Kidney (tissue), 14 donors: Measurements from ENCODE around the gene ISCU. TPM values are rescaled to one million over a fixed set of nuclear protein-coding genes. Genes with fewer than 3 reads are reported as not detected.

Experiments
- DNase-seq, 5 donors: peaks; one replicate each; pipeline ENCODE4 v3.0.0-alpha.2; 2013 to 2020
- FAIRE-seq: peaks from 2 replicates; lab custom pipeline; 2012; peaks lifted over from hg19 to GRCh38; lab: Jason Lieb, UNC
- H3K27ac ChIP-seq, 2 donors: one replicate each; pipeline ENCODE4 v1.7.0; 2013; ENCODE audit warnings: low read depth in 2 of 2, low read length in 2 of 2, inconsistent platforms in 1 of 2
- H3K27me3 ChIP-seq: one replicate; pipeline ENCODE4 v1.7.1; 2013; ENCODE audit warnings: low read length, inconsistent platforms; ENCODE audit not compliant: control insufficient read depth, insufficient read depth
- H3K36me3 ChIP-seq, 3 donors: one replicate each; pipeline versions ENCODE4 v1.7.0 to v1.7.1; 2013; ENCODE audit warnings: low read length in 3 of 3, control low read depth in 1 of 3, inconsistent platforms in 1 of 3; ENCODE audit not compliant: insufficient read depth in 3 of 3, control insufficient read depth in 2 of 3
- H3K4me1 ChIP-seq, 3 donors: one replicate each; pipeline versions ENCODE4 v1.7.0 to v1.7.1; 2013; ENCODE audit warnings: low read length in 3 of 3, inconsistent platforms in 1 of 3, low read depth in 1 of 3; ENCODE audit not compliant: control insufficient read depth in 2 of 3, insufficient read depth in 2 of 3
- H3K4me3 ChIP-seq, 3 donors: one replicate each; pipeline versions ENCODE4 v1.7.0 to v1.8.1; 2013; ENCODE audit warnings: low read length in 3 of 3, control low read depth in 1 of 3, inconsistent platforms in 1 of 3
- H3K9ac ChIP-seq, 3 donors: one replicate each; pipeline versions ENCODE4 v1.7.0 to v1.7.1; 2013; ENCODE audit warnings: low read length in 3 of 3, control low read depth in 1 of 3, inconsistent platforms in 1 of 3
- H3K9me3 ChIP-seq, 3 donors: one replicate each; pipeline versions ENCODE4 v1.7.0 to v1.7.1; 2013; ENCODE audit warnings: low read length in 3 of 3, control low read depth in 1 of 3, inconsistent platforms in 1 of 3; ENCODE audit not compliant: control insufficient read depth in 2 of 3, insufficient read depth in 1 of 3
- CTCF ChIP-seq: IDR thresholded peaks from 3 replicates; pipeline ENCODE4 v1.5.1; 2012; ENCODE audit warnings: mild to moderate bottlenecking, moderate library complexity, borderline replicate concordance; ENCODE audit not compliant: insufficient read depth; ENCODE audit errors: extremely low read depth
- intact Hi-C: fragments of 100-400 bp; cut with DNase I; formaldehyde crosslinking; loops from one replicate; pipeline ENCODE4 v1.11.1; 2022
- polyA plus RNA-seq: library from polyadenylated mRNA; stranded (reverse); fragments of 350-450 nt; fragmentation: Illumina TruSeq; extraction: RNeasy Lipid Tissue Mini Kit (QIAGEN cat#74804); gene quantifications from one replicate; pipeline ENCODE4 v1.2.3, GENCODE V29; 2014; ENCODE audit warnings: low read depth, low replicate concordance; ENCODE audit not compliant: insufficient read depth
- total RNA-seq: library from RNA; stranded (reverse); fragmentation: NEBNext Ultra II Directional; extraction: Animal tissue kit (Norgen Biotek cat#: 25700); gene quantifications from one replicate; pipeline ENCODE4 v1.2.1, GENCODE V29; 2021
- donor health status: control.
- donor health status: control.
- donor health status: control.
- donor health status: control.
- donor health status: control.
- donor health status: DM: yes; HTN: yes; CAD: no.
- donor health status: Normal renal cell carcinoma (clear cell type).

Gene ISCU
- total and polyA plus RNA-seq, 2 donors from 2014 or later: 183 to 511 TPM

GRCh38 chr12:108583991-108584390, 21.6 kb downstream of the ISCU start:
- H3K27ac ChIP-seq: no peak overlapping the region
- intact Hi-C loops: no loop called here
- FAIRE-seq: no peak

GRCh38 chr12:108584456-108585065, 22.2 kb downstream of the ISCU start:
- Histone ChIP-seq H3K4me3 (no peak overlapping the region), H3K4me1 (peaks cover 0 to 7% (median 0%) of the 10 kb centered on the region in 3 donors), H3K36me3 (no peaks in the 10 kb centered on the region), H3K27me3 (no peaks in the 10 kb centered on the region), H3K9ac (no peak overlapping the region), H3K27ac (no peak overlapping the region), H3K9me3 (no peaks in the 10 kb centered on the region)
- intact Hi-C loops: no loop called here
- DNase-seq (no peak), FAIRE-seq (no peak)
- no peak for TF ChIP-seq CTCF

More at GRCh38 chr12:108583991-108584390, 21.6 kb downstream of the ISCU start:
- Histone ChIP-seq H3K9ac (no peak overlapping the region), H3K4me3 (no peak overlapping the region), H3K27me3 (no peaks in the 10 kb centered on the region), H3K9me3 (no peaks in the 10 kb centered on the region), H3K4me1 (peaks cover 0 to 7% (median 0%) of the 10 kb centered on the region in 3 donors), H3K36me3 (no peaks in the 10 kb centered on the region)
- no peak for TF ChIP-seq CTCF
- DNase-seq: peak in 2 of 5 donors; percentile 35 to 64

GRCh38 chr12:108585864-108586263, 23.5 kb downstream of the ISCU start:
- Histone ChIP-seq H3K9me3 (no peaks in the 10 kb centered on the region), H3K4me3 (no peak overlapping the region), H3K27ac (no peak overlapping the region), H3K36me3 (no peaks in the 10 kb centered on the region), H3K9ac (no peak overlapping the region), H3K27me3 (no peaks in the 10 kb centered on the region), H3K4me1 (peaks cover 0 to 4% (median 0%) of the 10 kb centered on the region in 3 donors)
- no peak for DNase-seq
- FAIRE-seq: no peak
- intact Hi-C loops: no loop called here
- no peak for TF ChIP-seq CTCF

GRCh38 chr12:108586306-108586705, 23.9 kb downstream of the ISCU start:
- no peak overlapping the region for H3K4me3 ChIP-seq
- no peak overlapping the region for H3K27ac ChIP-seq
- H3K27me3 ChIP-seq: no peaks in the 10 kb centered on the region
- no peaks in the 10 kb centered on the region for H3K9me3 ChIP-seq
- intact Hi-C loops: no loop called here
- no peak for TF ChIP-seq CTCF
- H3K9ac ChIP-seq: no peak overlapping the region
- DNase-seq (peak in 1 of 5 donors; percentile 20), FAIRE-seq (no peak)
- no peaks in the 10 kb centered on the region for H3K36me3 ChIP-seq
- peaks cover 0 to 4% (median 0%) of the 10 kb centered on the region in 3 donors for H3K4me1 ChIP-seq
